Measurements from ENCODE around the gene POLR1F. TPM values are rescaled to one million over a fixed set of nuclear protein-coding genes. Genes with fewer than 3 reads are reported as not detected.

POLR1F gene, protein sequence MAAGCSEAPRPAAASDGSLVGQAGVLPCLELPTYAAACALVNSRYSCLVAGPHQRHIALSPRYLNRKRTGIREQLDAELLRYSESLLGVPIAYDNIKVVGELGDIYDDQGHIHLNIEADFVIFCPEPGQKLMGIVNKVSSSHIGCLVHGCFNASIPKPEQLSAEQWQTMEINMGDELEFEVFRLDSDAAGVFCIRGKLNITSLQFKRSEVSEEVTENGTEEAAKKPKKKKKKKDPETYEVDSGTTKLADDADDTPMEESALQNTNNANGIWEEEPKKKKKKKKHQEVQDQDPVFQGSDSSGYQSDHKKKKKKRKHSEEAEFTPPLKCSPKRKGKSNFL
- total RNA-seq (2022; extraction: Qiagen RNA extraction) = 12.6 to 16.2 TPM (median 15.8 TPM) in 5 replicates

GRCh38 chr7:19708397-19709248, at the start of gene POLR1F:
Gene POLR1F (minus strand): TSS chr7:19709037. CDS start chr7:19709016, 21 bp downstream.

Other genes with a start within 250 kb of the POLR1F start
- not detected in 5 replicates for gene TMEM196, start 64.6 kb upstream of the POLR1F start, total RNA-seq (2022; extraction: Qiagen RNA extraction)